HepG2 (cell line): ENCODE results near the gene EYA4. TPM values are rescaled to one million over a fixed set of nuclear protein-coding genes. Genes with fewer than 3 reads are reported as not detected.

Source experiments
- ATAC-seq: fragments of 200-7000 bp; cut with Tn5 transposase; 3 replicates; pipeline ENCODE4 v1.9.1; 2020; ENCODE audit warnings: mild to moderate bottlenecking, moderate library complexity
- BruUV-seq: library from RNA; stranded (reverse); fragments of 400-500 nt; replicated peaks from 2 replicates; lab custom pipeline; 2021; lab: Mats Ljungman, UMichigan
- CTCF ChIA-PET: fragments of 300-600 bp; formaldehyde crosslinking; extraction: SDS; loops from one replicate; lab custom pipeline; 2021; ENCODE audit warnings: low total read pairs, inconsistent platforms, low intra/inter-chr PET ratio; lab: Yijun Ruan, JAX
- POLR2A ChIA-PET: fragments of 350-600 bp; sonication (Branson Sonifier 250); formaldehyde crosslinking; loops from one replicate; lab custom pipeline; 2020; ENCODE audit warnings: antibody characterized with exemption, inconsistent platforms; lab: Yijun Ruan, JAX
- DNase-seq: peaks from one replicate; pipeline ENCODE4 v3.0.0-alpha.2; 2015; ENCODE audit warnings: low spot score
- FAIRE-seq: peaks from 3 replicates; lab custom pipeline; 2011; peaks lifted over from hg19 to GRCh38; lab: Jason Lieb, UNC
- H2AFZ ChIP-seq: one replicate; pipeline ENCODE4 v1.6.1; 2011; ENCODE audit warnings: low read length, inconsistent platforms
- H3K27ac ChIP-seq: fragments of 300-600 bp; 3 replicates; pipeline ENCODE4 v1.8.0; 2011; ENCODE audit warnings: mixed run types, mild to moderate bottlenecking, mixed read lengths, low read length, inconsistent platforms; ENCODE audit not compliant: insufficient read depth; ENCODE audit errors: extremely low read length
- H3K27me3 ChIP-seq, 2 experiments: fragments of 200-600 bp in 1 of 2; 2 replicates in 1 of 2; 3 replicates in 1 of 2; pipeline versions ENCODE4 v1.6.0 to v1.8.0; 2011; ENCODE audit warnings: low read length in 2 of 2, mild to moderate bottlenecking in 2 of 2, moderate library complexity in 2 of 2, inconsistent platforms in 1 of 2; ENCODE audit not compliant: insufficient read depth in 2 of 2, control insufficient read depth in 1 of 2
- H3K36me3 ChIP-seq, 2 experiments: fragments of 200-600 bp in 1 of 2; replicated peaks in 1 of 2; 2 replicates in 1 of 2; 3 replicates in 1 of 2; pipeline versions ENCODE4 v1.5.1 to v1.8.0; 2011; ENCODE audit warnings: low read length in 2 of 2, inconsistent platforms in 1 of 2; ENCODE audit not compliant: insufficient read depth in 2 of 2, control insufficient read depth in 1 of 2
- H3K4me1 ChIP-seq: 2 replicates; pipeline ENCODE4 v1.5.1; 2012; ENCODE audit warnings: low read length, inconsistent platforms; ENCODE audit not compliant: insufficient read depth
- H3K4me2 ChIP-seq: 2 replicates; pipeline ENCODE4 v1.6.0; 2011; ENCODE audit warnings: low read depth, low read length, inconsistent platforms
- H3K4me3 ChIP-seq, 3 experiments: fragments of 200-600 bp in 1 of 3; sonication (generic), shearing (Covaris generic) in 1 of 3; replicated peaks in 1 of 3; 2 replicates each; pipeline ENCODE4 v1.5.1; 2011 to 2016; ENCODE audit warnings: low read length in 3 of 3, inconsistent platforms in 2 of 3, low read depth in 2 of 3, mild to moderate bottlenecking in 2 of 3, control low read depth in 1 of 3, mixed read lengths in 1 of 3; ENCODE audit not compliant: insufficient read depth in 1 of 3
- H3K79me2 ChIP-seq: one replicate; pipeline ENCODE4 v1.6.1; 2011; ENCODE audit warnings: low read length, inconsistent platforms; ENCODE audit not compliant: insufficient read depth
- H3K9ac ChIP-seq: 2 replicates; pipeline ENCODE4 v1.6.0; 2011; ENCODE audit warnings: mild to moderate bottlenecking, low read depth, low read length, inconsistent platforms; ENCODE audit not compliant: insufficient read depth
- H3K9me3 ChIP-seq: 2 replicates; pipeline ENCODE4 v1.5.1; 2012; ENCODE audit warnings: mild to moderate bottlenecking, low read length
- H4K20me1 ChIP-seq: 2 replicates; pipeline ENCODE4 v1.6.0; 2011; ENCODE audit warnings: inconsistent platforms, mild to moderate bottlenecking, low read length, moderate library complexity; ENCODE audit not compliant: insufficient read depth
- ADNP ChIP-seq: sonication (generic); formaldehyde crosslinking; IDR thresholded peaks from 2 replicates; pipeline ENCODE4 v1.4.0; 2020; ENCODE audit warnings: missing genetic modification reagents
- POLR2AphosphoS2 ChIP-seq: IDR thresholded peaks from 2 replicates; pipeline ENCODE4 v1.6.1; 2011; ENCODE audit warnings: low read depth, low read length, improper control_type of control experiment
- SCMH1 ChIP-seq: sonication (generic); formaldehyde crosslinking; IDR thresholded peaks from 2 replicates; pipeline ENCODE4 v1.9.0; 2021; ENCODE audit warnings: missing genetic modification reagents, mild to moderate bottlenecking, borderline replicate concordance
- ZNF782 ChIP-seq: sonication (generic); formaldehyde crosslinking; IDR thresholded peaks from 2 replicates; pipeline ENCODE4 v1.4.0; 2020; ENCODE audit warnings: missing genetic modification reagents, mild to moderate bottlenecking, borderline replicate concordance
- WGBS: methylation state at CpG from one replicate; pipeline ENCODE4 v1.1.6; 2017; ENCODE audit warnings: low lambda C conversion rate; 5-methylcytosine and 5-hydroxymethylcytosine counted together
- in situ Hi-C: cut with HindIII; loops from 2 replicates; pipeline ENCODE4 v1.10.0; 2017; ENCODE audit warnings: low pct_unique_long_range_greater_than_20kb; ENCODE audit not compliant: extremely low pct_ligation_motif_present
- intact Hi-C: fragments of 100-400 bp; cut with micrococcal nuclease; formaldehyde crosslinking; loops from one replicate; pipeline ENCODE4 v1.10.0; 2022; ENCODE audit not compliant: unreplicated experiment
- polyA plus RNA-seq, 8 experiments: library from polyadenylated mRNA; depleted of rRNA in 3 of 8; stranded (reverse) in 7 of 8; unstranded in 1 of 8; fragments of >200 nt; fragmentation: Illumina TruSeq in 4 of 8; extraction: Trizol in 4 of 8; gene quantifications; 2 replicates each; pipeline versions ENCODE4 v1.2.1 to v1.2.3, GENCODE V29; 2011 to 2016; ENCODE audit warnings: low read depth in 4 of 8, missing spikeins in 1 of 8, mixed read lengths in 1 of 8; ENCODE audit not compliant: insufficient read depth in 1 of 8
- total RNA-seq, 5 experiments: library from RNA; depleted of rRNA; stranded (reverse); fragments of >200 nt; fragmentation: Illumina TruSeq; extraction: Trizol; gene quantifications; 2 replicates each; pipeline ENCODE4 v1.2.3, GENCODE V29; 2016; ENCODE audit warnings: low read depth in 1 of 5

Gene EYA4
- total and polyA plus RNA-seq, 2 of the 13 experiments (the other 11 are each of a cell fraction or from before 2014, with no cell fraction given): not detected

- H3K4me2 ChIP-seq: no peak overlapping the region
- no peaks in the 10 kb centered on the region for H3K4me1 ChIP-seq
- TF ChIP-seq SCMH1: no peak
- TF ChIP-seq POLR2AphosphoS2: no peak
- TF ChIP-seq ZNF782 (CRISPR knock-in tag): no peak
- TF ChIP-seq, all 625 proteins: peak for 0
- no peak overlapping the region for H3K9ac ChIP-seq
- no peak overlapping the region for H2AFZ ChIP-seq
- no peaks in the 10 kb centered on the region for H3K36me3 ChIP-seq
- no peak overlapping the region for H3K27ac ChIP-seq
- intact Hi-C loops (no loop called here), in situ Hi-C loops (no loop called here)
- BruUV-seq: no TSS peak
- no peak for ATAC-seq
- WGBS: 14% methylated on average over 1 of the region's 1 CpG
- no peaks in the 10 kb centered on the region for H3K27me3 ChIP-seq
- ChIA-PET POLR2A (no interaction called here), CTCF (no interaction called here)
- H3K79me2 ChIP-seq: no peaks in the 10 kb centered on the region
- no peak for DNase-seq
- H4K20me1 ChIP-seq: no peaks in the 10 kb centered on the region
- no peak for FAIRE-seq
- H3K4me3 ChIP-seq: no peak overlapping the region
- no peaks in the 10 kb centered on the region for H3K9me3 ChIP-seq
These were observed 11.1 kb upstream of the EYA4 start for GRCh38 chr6:133230052-133230451.

DNA sequence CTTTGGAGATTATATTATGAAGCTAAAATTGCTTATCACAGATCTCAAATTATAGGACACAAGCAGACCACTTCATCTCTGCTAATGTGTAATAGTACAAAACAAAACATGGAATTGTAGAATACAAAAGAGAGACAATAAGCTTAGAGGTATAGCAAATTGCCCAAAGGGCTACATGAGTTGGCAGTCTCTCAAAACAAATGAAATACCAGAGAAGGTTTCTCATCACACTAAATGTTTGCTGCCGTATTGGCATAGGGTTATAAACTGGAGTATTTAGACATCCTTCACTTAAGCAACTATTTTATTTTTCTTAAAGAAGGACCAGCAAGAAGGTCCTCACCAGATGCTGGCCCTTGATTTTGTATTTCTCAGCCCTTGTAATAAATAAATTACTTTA, 5.9 kb upstream of the EYA4 start:
- DNase-seq (no peak), ATAC-seq (no peak), FAIRE-seq (no peak)
- 3% methylated on average over 1 of the region's 1 CpG for WGBS
- H4K20me1 ChIP-seq: no peaks in the 10 kb centered on the region; the same call in 1 of the 2 replicates
- no peaks in the 10 kb centered on the region for H3K9me3 ChIP-seq
- H3K36me3 ChIP-seq: no peaks in the 10 kb centered on the region
- peaks cover 0 to under 1% of the 10 kb centered on the region in 2 experiments; a peak in 1 of 5 replicates for H3K27me3 ChIP-seq
- no peak overlapping the region for H2AFZ ChIP-seq
- no peaks in the 10 kb centered on the region for H3K79me2 ChIP-seq
- H3K4me2 ChIP-seq: no peak overlapping the region
- no peaks in the 10 kb centered on the region for H3K4me1 ChIP-seq
- no peak overlapping the region for H3K27ac ChIP-seq
- in situ Hi-C loops: no loop called here
- no peak overlapping the region for H3K9ac ChIP-seq
- H3K4me3 ChIP-seq: no peak overlapping the region
- POLR2A ChIA-PET: no interaction called here
- BruUV-seq: no TSS peak
- intact Hi-C loops: no loop called here
- CTCF ChIA-PET: no interaction called here
- TF ChIP-seq ADNP (CRISPR knock-in tag): no peak
